Panc1 (cell line): ENCODE results near the gene GIGYF1. TPM values are rescaled to one million over a fixed set of nuclear protein-coding genes. Genes with fewer than 3 reads are reported as not detected.

Source experiments
- ATAC-seq: fragments of 200-7000 bp; cut with Tn5 transposase; 2 replicates; pipeline ENCODE4 v1.9.1; 2020; ENCODE audit warnings: mild to moderate bottlenecking, moderate library complexity
- BruUV-seq: library from RNA; stranded (reverse); fragments of 400-500 nt; replicated peaks from 2 replicates; lab custom pipeline; 2021; lab: Mats Ljungman, UMichigan
- CTCF ChIA-PET: fragments of 300-600 bp; sonication (Branson Sonifier 250); formaldehyde crosslinking; loops from one replicate; lab custom pipeline; 2022; ENCODE audit warnings: antibody characterized with exemption; lab: Charles Lee
- POLR2A ChIA-PET: fragments of 300-600 bp; sonication (Branson Sonifier 250); formaldehyde crosslinking; loops from one replicate; lab custom pipeline; 2022; ENCODE audit warnings: antibody characterized with exemption; lab: Charles Lee
- DNase-seq: peaks from one replicate; pipeline ENCODE4 v3.0.0-alpha.2; 2010; ENCODE audit warnings: low read depth, low spot score
- H3K27ac ChIP-seq: 2 replicates; pipeline ENCODE4 v1.5.1; 2011; ENCODE audit warnings: mild to moderate bottlenecking, low read length, inconsistent platforms
- H3K27me3 ChIP-seq: fragments of 200-500 bp; sonication (Bioruptor generic); 2 replicates; pipeline ENCODE4 v1.6.0; 2014; ENCODE audit warnings: low read length, inconsistent platforms; ENCODE audit not compliant: control insufficient read depth, insufficient read depth
- H3K36me3 ChIP-seq: fragments of 200-500 bp; sonication (Bioruptor generic); 2 replicates; pipeline ENCODE4 v1.5.1; 2014; ENCODE audit warnings: inconsistent platforms, mild to moderate bottlenecking, low read length, moderate library complexity; ENCODE audit not compliant: control insufficient read depth, insufficient read depth
- H3K4me1 ChIP-seq: 2 replicates; pipeline ENCODE4 v1.5.1; 2011; ENCODE audit warnings: inconsistent platforms, mild to moderate bottlenecking, low read length, moderate library complexity; ENCODE audit not compliant: control insufficient read depth, insufficient read depth
- H3K4me3 ChIP-seq, 2 experiments: 2 replicates each; pipeline ENCODE4 v1.5.1; 2011 to 2012; ENCODE audit warnings: low read depth in 2 of 2, low read length in 2 of 2, mild to moderate bottlenecking in 2 of 2, inconsistent platforms in 1 of 2, moderate library complexity in 1 of 2
- H3K9me3 ChIP-seq: fragments of 200-500 bp; sonication (Bioruptor generic); 2 replicates; pipeline ENCODE4 v1.5.1; 2014; ENCODE audit warnings: low read depth, mild to moderate bottlenecking, inconsistent platforms, low read length, moderate library complexity; ENCODE audit not compliant: control insufficient read depth, insufficient read depth
- CTCF ChIP-seq: fragments of 450-650 bp; IDR thresholded peaks from 2 replicates; pipeline ENCODE4 v1.5.1; 2017; ENCODE audit warnings: mild to moderate bottlenecking
- POLR2AphosphoS5 ChIP-seq: IDR thresholded peaks from 2 replicates; pipeline ENCODE4 v1.6.1; 2012; ENCODE audit warnings: mild to moderate bottlenecking, low read depth, low read length, moderate library complexity
- SIN3A ChIP-seq: IDR thresholded peaks from 2 replicates; pipeline ENCODE4 v1.6.1; 2012; ENCODE audit warnings: low read depth, mild to moderate bottlenecking, low read length, moderate library complexity, borderline replicate concordance; ENCODE audit not compliant: insufficient read depth
- TCF7L2 ChIP-seq: IDR thresholded peaks from 2 replicates; pipeline ENCODE4 v1.6.1; 2011; ENCODE audit warnings: mild to moderate bottlenecking, low read depth, low read length, inconsistent platforms
- in situ Hi-C: cut with HindIII; loops from 2 replicates; pipeline ENCODE4 v1.10.0; 2016; ENCODE audit warnings: low sequenced_read_pairs, low pct_unique_long_range_greater_than_20kb
- intact Hi-C: fragments of 100-400 bp; cut with micrococcal nuclease; formaldehyde crosslinking; loops from one replicate; pipeline ENCODE4 v1.10.0; 2022; ENCODE audit not compliant: unreplicated experiment
- total RNA-seq: library from RNA; stranded (reverse); gene quantifications from one replicate; pipeline ENCODE4 v1.2.1, GENCODE V29; 2021; ENCODE audit not compliant: unreplicated experiment
- TF ChIP-seq, protein P1 (sequence below), 2 experiments: IDR thresholded peaks; 2 replicates each; pipeline ENCODE4 v1.6.1; 2011 to 2012; ENCODE audit warnings: low read depth in 2 of 2, control low read depth in 1 of 2, low read length in 1 of 2, mild to moderate bottlenecking in 1 of 2, moderate library complexity in 1 of 2; ENCODE audit not compliant: insufficient read depth in 1 of 2

Gene GIGYF1
- total RNA-seq, 1 experiment from 2014 or later, result 52.6 TPM

DNA sequence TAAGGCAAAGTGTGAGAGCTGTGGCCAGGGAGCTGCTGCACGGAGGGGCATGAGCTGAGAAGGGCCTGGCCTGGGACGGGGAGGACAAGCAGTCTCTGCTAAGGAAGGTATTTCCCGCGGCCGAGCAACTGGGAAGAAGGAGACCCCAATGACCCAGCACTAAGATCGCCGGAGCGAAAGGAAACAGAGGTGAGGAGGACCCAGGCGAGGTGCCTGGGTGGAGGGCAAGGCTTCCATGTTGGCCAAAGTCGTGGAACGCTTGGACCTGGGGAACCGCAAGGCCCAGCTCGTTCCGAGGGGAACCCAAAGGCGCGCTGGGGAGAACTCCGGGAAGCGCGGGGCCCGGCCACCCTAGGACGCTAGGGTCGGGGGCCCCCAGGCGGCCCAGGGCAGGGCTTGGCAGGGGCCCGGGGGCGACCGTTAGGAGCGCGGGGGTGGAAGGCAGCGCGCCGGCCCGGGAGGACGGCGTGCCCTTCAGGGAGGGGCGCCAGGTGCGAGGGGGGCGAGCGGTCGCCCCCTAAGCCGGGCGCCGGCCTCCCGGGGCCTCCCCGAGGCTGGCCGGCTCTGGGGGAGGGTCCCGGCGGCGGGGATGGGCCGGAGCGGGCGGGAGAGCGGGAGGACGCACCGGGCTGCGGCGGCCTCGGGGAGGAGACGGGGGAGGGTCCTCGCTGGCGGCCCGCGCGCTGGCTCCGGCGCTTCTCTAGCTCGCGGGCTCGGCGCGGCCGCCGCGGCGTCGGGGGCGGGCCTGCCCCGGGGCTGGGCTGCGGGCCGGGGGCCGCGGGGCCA is 545 bp downstream of the GIGYF1 start:
- Histone ChIP-seq H3K4me1 (peaks cover 24% of the 10 kb centered on the region), H3K4me3 (peak overlapping the region; percentile 84 to 91), H3K36me3 (peaks cover 3% of the 10 kb centered on the region; the same call in 1 of the 2 replicates), H3K27ac (peak overlapping the region; percentile 94), H3K27me3 (no peaks in the 10 kb centered on the region), H3K9me3 (no peaks in the 10 kb centered on the region)
- ATAC-seq, result peak; percentile 58
- ChIA-PET POLR2A (interaction anchor here (0.5 to 0.7 kb wide), 2 partner anchors 54 to 143 kb away, joined by 3 to 5 read pairs; no protein-coding TSS in a partner anchor), CTCF (interaction anchor here (0.6 to 0.7 kb wide), 2 partner anchors 151 to 228 kb away, joined by 3 to 9 read pairs; no protein-coding TSS in a partner anchor)
- BruUV-seq, result no TSS peak
- DNase-seq, result no peak
- in situ Hi-C loops (no loop called here), intact Hi-C loops (no loop called here)
- TF ChIP-seq CTCF, result no peak
- no peak for TF ChIP-seq POLR2AphosphoS5
- no peak for TF ChIP-seq TCF7L2
- TF ChIP-seq, protein P1, sequence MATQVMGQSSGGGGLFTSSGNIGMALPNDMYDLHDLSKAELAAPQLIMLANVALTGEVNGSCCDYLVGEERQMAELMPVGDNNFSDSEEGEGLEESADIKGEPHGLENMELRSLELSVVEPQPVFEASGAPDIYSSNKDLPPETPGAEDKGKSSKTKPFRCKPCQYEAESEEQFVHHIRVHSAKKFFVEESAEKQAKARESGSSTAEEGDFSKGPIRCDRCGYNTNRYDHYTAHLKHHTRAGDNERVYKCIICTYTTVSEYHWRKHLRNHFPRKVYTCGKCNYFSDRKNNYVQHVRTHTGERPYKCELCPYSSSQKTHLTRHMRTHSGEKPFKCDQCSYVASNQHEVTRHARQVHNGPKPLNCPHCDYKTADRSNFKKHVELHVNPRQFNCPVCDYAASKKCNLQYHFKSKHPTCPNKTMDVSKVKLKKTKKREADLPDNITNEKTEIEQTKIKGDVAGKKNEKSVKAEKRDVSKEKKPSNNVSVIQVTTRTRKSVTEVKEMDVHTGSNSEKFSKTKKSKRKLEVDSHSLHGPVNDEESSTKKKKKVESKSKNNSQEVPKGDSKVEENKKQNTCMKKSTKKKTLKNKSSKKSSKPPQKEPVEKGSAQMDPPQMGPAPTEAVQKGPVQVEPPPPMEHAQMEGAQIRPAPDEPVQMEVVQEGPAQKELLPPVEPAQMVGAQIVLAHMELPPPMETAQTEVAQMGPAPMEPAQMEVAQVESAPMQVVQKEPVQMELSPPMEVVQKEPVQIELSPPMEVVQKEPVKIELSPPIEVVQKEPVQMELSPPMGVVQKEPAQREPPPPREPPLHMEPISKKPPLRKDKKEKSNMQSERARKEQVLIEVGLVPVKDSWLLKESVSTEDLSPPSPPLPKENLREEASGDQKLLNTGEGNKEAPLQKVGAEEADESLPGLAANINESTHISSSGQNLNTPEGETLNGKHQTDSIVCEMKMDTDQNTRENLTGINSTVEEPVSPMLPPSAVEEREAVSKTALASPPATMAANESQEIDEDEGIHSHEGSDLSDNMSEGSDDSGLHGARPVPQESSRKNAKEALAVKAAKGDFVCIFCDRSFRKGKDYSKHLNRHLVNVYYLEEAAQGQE (IDR thresholded peaks at IDR 0.05; ENCODE audit: insufficient read depth in 1 of 2, low read depth in 2 of 2, low read length in 1 of 2), result no peak
- TF ChIP-seq SIN3A, result no peak

- peak overlapping the region; percentile 84 to 91 for H3K4me3 ChIP-seq
- BruUV-seq, result no TSS peak
- intact Hi-C loops (no loop called here), in situ Hi-C loops (no loop called here)
- peaks cover 3% of the 10 kb centered on the region; the same call in 1 of the 2 replicates for H3K36me3 ChIP-seq
- no peaks in the 10 kb centered on the region for H3K27me3 ChIP-seq
- TF ChIP-seq POLR2AphosphoS5, result no peak
- TF ChIP-seq SIN3A, result no peak
- no peak for ATAC-seq
- no peaks in the 10 kb centered on the region for H3K9me3 ChIP-seq
- H3K4me1 ChIP-seq, result peaks cover 24% of the 10 kb centered on the region
- ChIA-PET CTCF (interaction anchor here (0.5 to 1.4 kb wide), 7 partner anchors 14 to 242 kb away, joined by 3 to 14 read pairs (median 4); partner anchors contain the start of gene EPHB4), POLR2A (interaction anchor here (0.5 kb wide), 1 partner anchor 142 kb away, joined by 5 read pairs; no protein-coding TSS in a partner anchor)
- peak overlapping the region; percentile 94 for H3K27ac ChIP-seq
- no peak for DNase-seq
These were observed 1.5 kb downstream of the GIGYF1 start for GRCh38 chr7:100692578-100692961.
